HTERT RPE-1 (cell line): Measurements from ENCODE around the gene CCZ1.
"Not testable (repeated sequence)": the region's sequence is repeated elsewhere in the genome, so short reads cannot be mapped to it uniquely, and the experiment has no call there.

ENCODE experiments used
- in situ Hi-C: fragments of 300-500 bp; cut with MboI; formaldehyde crosslinking; loops from 4 replicates; pipeline ENCODE4 v1.14.3; 2020; ENCODE audit warnings: low sequenced_read_pairs

CCZ1 gene

GRCh38 chr7:5908835-5909234 lies 10.3 kb downstream of the CCZ1 start:
- in situ Hi-C loops: not testable (repeated sequence)

- in situ Hi-C loops: not testable (repeated sequence)
These were observed 18.0 kb downstream of the CCZ1 start for GRCh38 chr7:5916529-5916928.

- in situ Hi-C loops: not testable (repeated sequence)
These were observed 25.6 kb downstream of the CCZ1 start for GRCh38 chr7:5924180-5924579.

- in situ Hi-C loops: not testable (repeated sequence)
These were observed 26.1 kb downstream of the CCZ1 start for GRCh38 chr7:5924630-5925029.

GRCh38 chr7:5926263-5926870 lies 27.8 kb downstream of the CCZ1 start:
- in situ Hi-C loops: not testable (repeated sequence)

GRCh38 chr7:5930290-5930689 lies 31.8 kb downstream of the CCZ1 start:
- in situ Hi-C loops: not testable (repeated sequence)

- in situ Hi-C loops: not testable (repeated sequence)
These were observed 32.7 kb downstream of the CCZ1 start for GRCh38 chr7:5931250-5931649.

- in situ Hi-C loops: not testable (repeated sequence)
These were observed 33.5 kb downstream of the CCZ1 start for GRCh38 chr7:5931905-5932644.

GRCh38 chr7:5934945-5935450 lies 36.5 kb downstream of the CCZ1 start:
- in situ Hi-C loops: not testable (repeated sequence)

GRCh38 chr7:5963205-5963604 lies 64.7 kb downstream of the CCZ1 start:
- in situ Hi-C loops: not testable (repeated sequence)

- in situ Hi-C loops: not testable (repeated sequence)
These were observed 65.3 kb downstream of the CCZ1 start for GRCh38 chr7:5963810-5964209.

- in situ Hi-C loops: not testable (repeated sequence)
These were observed 71.9 kb downstream of the CCZ1 start, which contains the start of gene RSPH10B for GRCh38 chr7:5970347-5970911. Gene RSPH10B, minus strand, starts transcription at chr7:5970689. Its CDS starts 3,573 bp downstream, at chr7:5967116.

GRCh38 chr7:5973580-5973979 lies 75.0 kb downstream of the CCZ1 start:
- in situ Hi-C loops: not testable (repeated sequence)
